ENCODE measurements around the gene MMP24OS. TPM values are rescaled to one million over a fixed set of nuclear protein-coding genes. Genes with fewer than 3 reads are reported as not detected.
A peak's percentile ranks its signal among the peaks of the same experiment; 100 is the strongest.

The MMP24OS gene
- 100 to 1,000 TPM in 2 of 3 donors, 10 to 100 TPM in 1; 90.9 to 156 (median 124) TPM for total RNA-seq
- long read RNA-seq, donor 1, transcript MMP24OS-209 (2 exons, 712 nt), result minor isoform, 11 of 53 reads
- long read RNA-seq, donor 1, transcript MMP24OS-201 (2 exons, 867 nt), result major isoform, 19 of 53 reads
- long read RNA-seq, donor 1, partial matches to known transcripts, result 11 of 53 reads
- long read RNA-seq, donor 1, other reads (novel, unspliced or antisense), result 10 of 53 reads
- long read RNA-seq, donor 2, partial matches to known transcripts, result 0 of 7 reads
- long read RNA-seq, donor 2, other reads (novel, unspliced or antisense), result 4 of 7 reads

DNA sequence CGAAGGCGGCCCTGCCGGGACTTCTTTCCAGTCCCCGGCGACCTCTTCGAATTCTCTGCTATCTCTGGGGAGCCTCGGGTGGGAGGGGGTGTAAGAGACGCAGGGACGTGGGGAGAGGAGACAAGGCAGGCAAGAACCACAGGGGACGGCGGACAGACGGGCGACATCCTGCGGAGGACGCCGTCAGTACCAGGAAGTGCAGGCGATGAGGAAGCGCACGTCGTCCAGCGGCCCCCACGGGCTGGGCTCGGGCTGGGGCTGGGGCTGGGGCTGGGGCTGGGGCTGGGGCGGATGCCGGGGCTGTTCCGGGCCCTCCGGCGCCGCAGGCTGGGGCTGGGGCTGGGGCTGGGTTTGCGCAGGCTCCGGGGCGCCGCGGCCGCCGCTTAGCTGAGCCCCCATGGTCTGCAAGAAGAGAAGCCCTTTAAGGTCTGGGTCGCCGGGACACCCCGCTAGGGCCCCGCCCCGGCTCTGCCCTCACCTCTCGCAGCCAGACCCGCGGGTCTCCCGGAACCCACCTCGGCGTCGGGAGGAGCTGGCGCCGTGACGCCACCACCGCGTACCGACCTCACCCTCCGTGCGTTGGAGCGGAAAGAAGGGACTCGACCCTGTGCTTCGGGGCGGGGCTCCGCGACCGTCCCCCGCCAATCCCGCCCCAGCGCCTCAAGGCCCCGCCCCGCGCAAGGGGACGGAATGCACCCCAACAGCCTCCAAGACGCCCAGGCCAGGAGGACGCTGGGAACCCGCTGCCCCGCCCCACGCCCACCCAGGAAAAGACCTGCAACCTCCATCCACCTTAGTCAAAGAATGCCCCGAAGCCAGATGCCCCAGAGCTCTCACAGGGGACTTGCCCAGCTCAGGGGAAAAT, at the start of gene MMP24OS:
Gene MMP24OS, minus strand, starts transcription at position 592 of the 865 bp plus-strand sequence. Its CDS starts 193 bp downstream, at position 399.
- H3K4me1 ChIP-seq (ENCODE audit: low read depth), result peaks cover 18% of the 10 kb centered on the region
- H3K9me3 ChIP-seq, result no peaks in the 10 kb centered on the region
- peak; percentile 95 for ATAC-seq
- H3K36me3 ChIP-seq (ENCODE audit: low read depth), result no peaks in the 10 kb centered on the region
- intact Hi-C loops (cut with DNase I, micrococcal nuclease), result no loop called here
- DNase-seq, result peak; percentile 92 to 95 (median 95)
- H3K4me3 ChIP-seq, result peak within 1 kb of the TSS; percentile 65
- TF ChIP-seq, protein P1, sequence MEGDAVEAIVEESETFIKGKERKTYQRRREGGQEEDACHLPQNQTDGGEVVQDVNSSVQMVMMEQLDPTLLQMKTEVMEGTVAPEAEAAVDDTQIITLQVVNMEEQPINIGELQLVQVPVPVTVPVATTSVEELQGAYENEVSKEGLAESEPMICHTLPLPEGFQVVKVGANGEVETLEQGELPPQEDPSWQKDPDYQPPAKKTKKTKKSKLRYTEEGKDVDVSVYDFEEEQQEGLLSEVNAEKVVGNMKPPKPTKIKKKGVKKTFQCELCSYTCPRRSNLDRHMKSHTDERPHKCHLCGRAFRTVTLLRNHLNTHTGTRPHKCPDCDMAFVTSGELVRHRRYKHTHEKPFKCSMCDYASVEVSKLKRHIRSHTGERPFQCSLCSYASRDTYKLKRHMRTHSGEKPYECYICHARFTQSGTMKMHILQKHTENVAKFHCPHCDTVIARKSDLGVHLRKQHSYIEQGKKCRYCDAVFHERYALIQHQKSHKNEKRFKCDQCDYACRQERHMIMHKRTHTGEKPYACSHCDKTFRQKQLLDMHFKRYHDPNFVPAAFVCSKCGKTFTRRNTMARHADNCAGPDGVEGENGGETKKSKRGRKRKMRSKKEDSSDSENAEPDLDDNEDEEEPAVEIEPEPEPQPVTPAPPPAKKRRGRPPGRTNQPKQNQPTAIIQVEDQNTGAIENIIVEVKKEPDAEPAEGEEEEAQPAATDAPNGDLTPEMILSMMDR (IDR thresholded peaks at IDR 0.05), result peak; percentile 9

DNA sequence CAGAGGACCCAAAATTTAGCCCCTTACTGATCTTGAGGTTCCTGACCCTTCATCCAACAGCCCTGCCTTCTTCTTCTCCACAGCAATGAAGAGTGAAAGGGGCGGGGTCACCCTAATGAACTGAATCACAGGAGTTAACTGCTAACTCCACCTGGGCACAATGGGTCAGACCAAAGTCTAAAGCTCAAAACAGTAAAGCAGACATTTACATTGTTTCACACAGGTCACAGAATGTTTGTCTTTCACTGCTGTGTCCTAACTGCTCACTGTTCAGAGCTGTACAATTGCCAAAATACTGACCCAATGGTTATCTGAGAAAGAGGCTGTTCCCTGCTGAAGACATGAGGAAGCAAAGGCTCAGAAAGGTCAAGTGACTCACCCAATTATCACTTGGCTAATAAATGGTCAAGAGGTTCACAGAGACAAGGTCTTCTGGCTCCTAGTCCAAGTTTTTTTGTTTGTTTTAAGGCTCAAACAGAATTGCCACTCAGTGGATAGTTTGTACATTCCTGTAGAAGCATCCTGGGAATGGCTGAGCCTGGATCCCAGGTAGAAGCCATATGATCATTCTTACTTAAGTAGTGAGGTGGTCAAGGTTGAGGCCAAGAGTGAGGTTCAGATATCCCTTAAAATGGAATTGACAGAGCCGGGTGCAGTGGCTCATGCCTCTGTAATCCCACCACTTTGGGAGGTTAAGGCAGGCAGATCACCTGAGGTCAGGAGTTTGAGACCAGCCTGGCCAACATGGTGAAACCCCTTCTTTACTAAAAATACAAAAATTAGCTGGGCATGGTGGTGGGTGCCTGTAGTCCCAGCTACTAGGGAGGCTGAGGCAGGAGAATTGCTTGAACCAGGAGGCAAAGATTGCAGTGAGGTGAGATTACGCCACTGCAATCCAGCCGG, 49.4 kb upstream of the MMP24OS start:
- DNase-seq, result peak in 1 of 3 donors; percentile 90
- intact Hi-C loops (cut with DNase I, micrococcal nuclease), result no loop called here
- no peak overlapping the region for H3K4me3 ChIP-seq
- no peaks in the 10 kb centered on the region for H3K9me3 ChIP-seq
- no peaks in the 10 kb centered on the region for H3K36me3 ChIP-seq (ENCODE audit: low read depth)
- TF ChIP-seq, protein P1 (IDR thresholded peaks at IDR 0.05), result no peak
- H3K4me1 ChIP-seq (ENCODE audit: low read depth), result peaks cover 16% of the 10 kb centered on the region
- ATAC-seq, result peak; percentile 94

DNA sequence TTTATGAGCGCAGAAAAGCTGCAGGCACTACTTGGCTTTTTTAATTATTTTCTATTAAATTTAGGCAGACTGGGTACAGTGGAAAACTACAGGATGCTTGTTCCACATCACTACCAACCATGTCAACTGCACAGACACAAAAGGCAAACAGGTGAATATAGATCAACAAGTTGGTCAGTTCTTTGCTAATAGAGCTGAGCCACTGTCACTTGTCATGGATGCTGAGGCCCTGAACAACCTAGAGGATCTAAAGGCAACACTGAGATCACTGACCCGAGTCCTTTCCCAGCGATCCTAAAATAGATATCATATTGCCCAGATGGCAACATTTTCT, 48.8 kb upstream of the MMP24OS start:
- TF ChIP-seq, protein P1 (IDR thresholded peaks at IDR 0.05), result no peak
- peak; percentile 1 for ATAC-seq

DNA sequence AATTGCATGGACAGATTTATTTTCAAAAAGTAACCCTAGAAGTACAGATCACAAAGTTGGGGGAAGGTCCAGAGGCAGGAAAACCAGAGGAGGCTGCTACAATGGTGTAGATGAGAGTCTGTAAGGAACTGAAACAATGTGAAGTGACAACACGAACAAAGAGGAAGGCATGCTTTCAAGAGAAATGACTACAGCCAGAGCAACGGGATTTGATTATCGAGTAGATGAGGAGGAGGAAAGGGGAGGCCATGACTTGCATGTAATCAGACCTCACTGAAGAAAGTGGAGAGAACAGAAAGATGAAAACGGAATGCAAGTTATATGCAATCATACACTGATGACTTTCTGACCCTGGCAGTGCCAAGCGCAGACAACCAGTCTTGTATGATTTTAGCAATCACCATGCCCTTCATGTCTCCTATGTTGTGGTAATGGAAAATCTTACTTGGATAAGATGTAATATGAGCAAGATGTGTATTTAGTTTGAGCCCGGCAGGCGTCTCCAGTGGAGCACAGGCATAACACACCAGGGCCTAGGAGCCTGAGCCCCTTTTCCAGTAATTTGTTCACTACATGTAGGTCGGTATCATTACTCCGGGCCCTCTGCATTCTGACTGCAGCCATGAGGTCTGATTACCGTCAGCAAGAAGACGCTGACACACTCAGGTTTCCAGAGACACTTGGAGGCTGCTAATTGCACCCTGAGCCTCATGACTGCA, 48.3 kb upstream of the MMP24OS start:
- TF ChIP-seq, protein P1 (IDR thresholded peaks at IDR 0.05), result no peak
- Histone ChIP-seq H3K4me1 (ENCODE audit: low read depth) (peaks cover 16% of the 10 kb centered on the region), H3K36me3 (ENCODE audit: low read depth) (no peaks in the 10 kb centered on the region), H3K4me3 (no peak overlapping the region), H3K9me3 (no peaks in the 10 kb centered on the region)
- no peak for ATAC-seq
- intact Hi-C loops (cut with DNase I, micrococcal nuclease), result no loop called here
- no peak for DNase-seq

More for the DNA sequence above, 48.8 kb upstream of the MMP24OS start:
- no peak overlapping the region for H3K4me3 ChIP-seq
- no peaks in the 10 kb centered on the region for H3K36me3 ChIP-seq (ENCODE audit: low read depth)
- H3K4me1 ChIP-seq (ENCODE audit: low read depth), result peaks cover 16% of the 10 kb centered on the region
- intact Hi-C loops (cut with DNase I, micrococcal nuclease), result no loop called here
- no peaks in the 10 kb centered on the region for H3K9me3 ChIP-seq
- no peak for DNase-seq

DNA sequence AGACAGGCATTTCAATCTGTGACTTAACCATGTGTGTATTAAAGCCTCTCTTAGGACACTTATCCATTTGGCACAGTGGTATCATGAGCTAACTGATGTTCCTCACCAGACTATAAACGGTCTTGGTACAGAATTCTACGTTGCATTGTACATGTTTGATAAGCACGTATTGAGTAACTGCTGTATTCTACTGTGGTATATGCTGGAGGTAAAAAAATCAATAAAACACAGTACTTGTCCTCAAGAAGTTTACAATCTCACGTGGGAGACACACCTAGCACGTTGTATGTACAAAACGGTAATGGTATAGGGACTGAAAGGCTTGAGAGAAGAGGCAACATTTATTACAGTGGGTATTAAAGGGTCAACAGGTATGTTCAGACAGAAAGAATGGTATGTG, 47.5 kb upstream of the MMP24OS start:
- intact Hi-C loops (cut with DNase I, micrococcal nuclease), result no loop called here
- DNase-seq (no peak), ATAC-seq (peak; percentile 32)
- H3K9me3 ChIP-seq, result no peaks in the 10 kb centered on the region
- peaks cover 16% of the 10 kb centered on the region for H3K4me1 ChIP-seq (ENCODE audit: low read depth)
- H3K4me3 ChIP-seq, result no peak overlapping the region
- TF ChIP-seq, protein P1 (IDR thresholded peaks at IDR 0.05), result no peak
- H3K36me3 ChIP-seq (ENCODE audit: low read depth), result no peaks in the 10 kb centered on the region
